ENCODE measurements around the gene GALNT7. TPM values are rescaled to one million over a fixed set of nuclear protein-coding genes. Genes with fewer than 3 reads are reported as not detected.

Gene GALNT7
- total RNA-seq, 1 donor from 2014 or later = 25.9 TPM

- DNase-seq = no peak
- no peak overlapping the region for H3K27ac Mint-ChIP-seq
- H3K4me1 Mint-ChIP-seq = peaks cover 24% of the 10 kb centered on the region
- intact Hi-C loops (cut with micrococcal nuclease) = no loop called here
- no peak overlapping the region for H3K4me3 Mint-ChIP-seq
- H3K36me3 Mint-ChIP-seq (ENCODE audit: low read depth) = peaks cover 8% of the 10 kb centered on the region
- H3K9me3 Mint-ChIP-seq = no peaks in the 10 kb centered on the region
- H3K27me3 Mint-ChIP-seq = peaks cover 5% of the 10 kb centered on the region
Observed at GRCh38 chr4:173362666-173363065, 194.1 kb downstream of the GALNT7 start.

GRCh38 chr4:173365359-173365996 lies 196.9 kb downstream of the GALNT7 start:
- Mint-ChIP-seq H3K4me1 (peaks cover 38% of the 10 kb centered on the region), H3K9me3 (no peaks in the 10 kb centered on the region), H3K27ac (peak overlapping the region; percentile 39), H3K36me3 (ENCODE audit: low read depth) (peaks cover 6% of the 10 kb centered on the region), H3K27me3 (no peaks in the 10 kb centered on the region), H3K4me3 (no peak overlapping the region)
- intact Hi-C loops (cut with micrococcal nuclease) = loop anchor here (2.0 kb wide), 1 partner anchor 21 kb away; no protein-coding TSS in a partner anchor
- peak; percentile 77 for DNase-seq

- H3K27me3 Mint-ChIP-seq = no peaks in the 10 kb centered on the region
- no peaks in the 10 kb centered on the region for H3K9me3 Mint-ChIP-seq
- H3K36me3 Mint-ChIP-seq (ENCODE audit: low read depth) = peaks cover 15% of the 10 kb centered on the region
- H3K4me1 Mint-ChIP-seq = peaks cover 40% of the 10 kb centered on the region
- peak overlapping the region; percentile 66 for H3K4me3 Mint-ChIP-seq
- DNase-seq = peak; percentile 68
- H3K27ac Mint-ChIP-seq = peak overlapping the region; percentile 80
- intact Hi-C loops (cut with micrococcal nuclease) = no loop called here
Observed at GRCh38 chr4:173367285-173367684, 198.7 kb downstream of the GALNT7 start.

GRCh38 chr4:173367946-173368345 lies 199.3 kb downstream of the GALNT7 start:
- DNase-seq = no peak
- no peaks in the 10 kb centered on the region for H3K27me3 Mint-ChIP-seq
- intact Hi-C loops (cut with micrococcal nuclease) = no loop called here
- H3K9me3 Mint-ChIP-seq = no peaks in the 10 kb centered on the region
- peaks cover 15% of the 10 kb centered on the region for H3K36me3 Mint-ChIP-seq (ENCODE audit: low read depth)
- H3K4me3 Mint-ChIP-seq = peak overlapping the region; percentile 71
- peaks cover 44% of the 10 kb centered on the region for H3K4me1 Mint-ChIP-seq
- H3K27ac Mint-ChIP-seq = peak overlapping the region; percentile 68

- Mint-ChIP-seq H3K36me3 (ENCODE audit: low read depth) (peaks cover 19% of the 10 kb centered on the region), H3K9me3 (no peaks in the 10 kb centered on the region), H3K27ac (peak overlapping the region; percentile 99), H3K4me3 (peak overlapping the region; percentile 100), H3K27me3 (no peaks in the 10 kb centered on the region), H3K4me1 (peaks cover 48% of the 10 kb centered on the region)
- DNase-seq = no peak
- intact Hi-C loops (cut with micrococcal nuclease) = loop anchor here (1.0 to 5.0 kb wide), 4 partner anchors 36 to 912 kb away; partner anchors contain the start of genes CEP44, FBXO8, GALNT7 and HMGB2
Observed at GRCh38 chr4:173370130-173370476, 201.5 kb downstream of the GALNT7 start.

GRCh38 chr4:173370477-173371291 lies 202.1 kb downstream of the GALNT7 start, which contains the start of gene SAP30:
Gene SAP30, plus strand, starts transcription at chr4:173370954. Its CDS starts 229 bp downstream, at chr4:173371183.
- peaks cover 20% of the 10 kb centered on the region for H3K36me3 Mint-ChIP-seq (ENCODE audit: low read depth)
- peaks cover 43% of the 10 kb centered on the region for H3K4me1 Mint-ChIP-seq
- H3K27ac Mint-ChIP-seq = peak within 1 kb of the TSS; percentile 99
- peak; percentile 97 for DNase-seq
- no peaks in the 10 kb centered on the region for H3K27me3 Mint-ChIP-seq
- no peaks in the 10 kb centered on the region for H3K9me3 Mint-ChIP-seq
- peak within 1 kb of the TSS; percentile 100 for H3K4me3 Mint-ChIP-seq
- intact Hi-C loops (cut with micrococcal nuclease) = loop anchor here (1.0 to 5.0 kb wide), 4 partner anchors 36 to 912 kb away; partner anchors contain the start of genes CEP44, FBXO8, GALNT7 and HMGB2

GRCh38 chr4:173371292-173372192 lies 202.9 kb downstream of the GALNT7 start:
- no peaks in the 10 kb centered on the region for H3K9me3 Mint-ChIP-seq
- H3K36me3 Mint-ChIP-seq (ENCODE audit: low read depth) = peaks cover 25% of the 10 kb centered on the region
- intact Hi-C loops (cut with micrococcal nuclease) = loop anchor here (1.0 to 5.0 kb wide), 3 partner anchors 9 to 911 kb away; partner anchors contain the start of genes CEP44 and FBXO8

More at GRCh38 chr4:173371292-173372192, 202.9 kb downstream of the GALNT7 start:
- Mint-ChIP-seq H3K4me1 (peaks cover 38% of the 10 kb centered on the region), H3K27ac (peak overlapping the region; percentile 92), H3K4me3 (peak overlapping the region; percentile 100), H3K27me3 (no peaks in the 10 kb centered on the region)
- peak; percentile 84 for DNase-seq

Other genes with a start within 250 kb of the GALNT7 start
- 311 and 315 TPM in 2 replicates for gene HMGB2, start 165.5 kb downstream of the GALNT7 start, total RNA-seq
- 33.1 and 33.8 TPM in 2 replicates for gene SAP30, start 202.1 kb downstream of the GALNT7 start, total RNA-seq
- gene SCRG1, start 230.3 kb downstream of the GALNT7 start, total RNA-seq = not detected in 2 replicates